ENCODE data around the gene CLDN20.

The CLDN20 gene

DNA sequence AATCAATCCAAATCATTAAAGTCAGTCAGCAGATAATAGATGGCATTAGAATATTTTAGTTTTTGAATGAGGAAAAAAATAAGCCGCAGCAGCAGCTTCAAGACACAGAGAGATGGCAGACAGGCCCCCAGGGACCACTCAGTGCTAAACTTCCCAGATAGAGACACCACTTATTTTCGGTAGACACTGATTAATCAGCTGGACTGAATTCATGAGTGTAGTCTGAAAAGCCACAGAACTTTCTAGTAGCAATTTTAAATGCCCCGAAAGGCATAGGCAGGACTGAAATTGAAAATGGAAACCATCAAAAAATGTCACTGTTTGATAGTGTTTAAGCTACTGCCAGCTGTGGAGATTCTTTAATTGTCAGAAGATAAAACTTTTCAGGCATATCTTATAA lies 3.1 kb upstream of the CLDN20 start:
- H2BK5ac ChIP-seq (ENCODE audit: low read length): no peak overlapping the region
- peaks cover 8% of the 10 kb centered on the region for H3K4me1 ChIP-seq (ENCODE audit: control insufficient read depth, low read depth, low read length)
- H3K4me2 ChIP-seq (ENCODE audit: low read length): no peak overlapping the region
- H2AK5ac ChIP-seq (ENCODE audit: low read length): no peak overlapping the region
- H3K4ac ChIP-seq (ENCODE audit: low read depth, low read length): no peak overlapping the region
- H3K23ac ChIP-seq (ENCODE audit: low read length): no peak overlapping the region
- DNase-seq: no peak
- no peaks in the 10 kb centered on the region for H3K79me2 ChIP-seq (ENCODE audit: control insufficient read depth, insufficient read depth, low read length)
- no peaks in the 10 kb centered on the region for H3K27me3 ChIP-seq (ENCODE audit: insufficient read depth, low read length, poor library complexity)
- H3K56ac ChIP-seq (ENCODE audit: low read length): no peak overlapping the region
- H4K5ac ChIP-seq (ENCODE audit: low read length): no peak overlapping the region
- H2BK120ac ChIP-seq (ENCODE audit: low read depth, low read length): no peak overlapping the region
- no CpG with 5 or more reads among the region's 3 CpGs for WGBS (ENCODE audit: extremely low coverage, insufficient coverage, low lambda C conversion rate)
- H3K36me3 ChIP-seq (ENCODE audit: control insufficient read depth, insufficient read depth, low read length): peaks cover 2% of the 10 kb centered on the region
- H3K79me1 ChIP-seq (ENCODE audit: low read length): peaks cover 3% of the 10 kb centered on the region
- H4K8ac ChIP-seq (ENCODE audit: low read depth, low read length): no peak overlapping the region
- H2BK15ac ChIP-seq (replicated peaks; ENCODE audit: low read depth): no peak overlapping the region
- no peak overlapping the region for H3K18ac ChIP-seq (ENCODE audit: low read length)
- no peak overlapping the region for H3K4me3 ChIP-seq (ENCODE audit: low read length)
- no peak overlapping the region for H3K27ac ChIP-seq (ENCODE audit: low read depth, low read length)
- no peak overlapping the region for H3K9ac ChIP-seq (ENCODE audit: low read length)

DNA sequence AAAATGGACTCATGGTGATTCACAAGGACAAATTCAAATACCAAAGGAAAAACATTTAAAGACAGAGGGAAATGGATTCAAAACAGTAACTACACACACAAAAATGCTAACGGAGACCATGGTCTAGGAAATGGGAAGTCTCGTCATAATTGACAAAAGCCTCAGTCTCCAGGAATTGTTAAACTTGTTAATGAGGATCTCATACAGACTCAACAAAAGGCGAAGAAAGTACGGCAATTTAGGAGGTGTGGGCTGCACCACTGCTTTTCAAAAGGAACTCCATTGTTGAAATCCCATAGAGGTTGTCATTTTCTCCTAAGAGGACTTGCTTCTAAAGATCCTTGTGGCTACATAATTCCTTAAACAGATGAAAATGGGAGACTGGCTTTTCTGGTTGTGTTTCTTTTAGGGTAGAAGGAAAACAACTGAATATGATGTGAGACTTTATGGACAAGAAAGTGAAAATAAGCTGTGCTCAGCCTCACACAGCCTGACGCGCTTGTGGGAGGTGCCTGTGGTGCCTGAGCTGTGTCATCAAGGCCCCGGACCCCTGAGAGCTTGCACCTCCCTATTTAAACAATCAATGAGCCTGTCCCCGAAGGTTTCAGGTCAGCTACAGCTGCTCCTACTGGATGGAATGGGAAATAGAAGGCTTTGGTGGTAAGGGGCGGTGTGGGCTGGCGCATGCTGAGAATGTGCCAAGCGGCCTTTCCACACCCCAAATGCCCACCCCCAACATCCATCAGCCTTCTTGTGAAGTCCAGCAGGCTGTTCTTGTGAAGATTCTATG lies 2.5 kb upstream of the CLDN20 start:
- no peak overlapping the region for H3K4me3 ChIP-seq (ENCODE audit: low read length)
- no peak overlapping the region for H3K9ac ChIP-seq (ENCODE audit: low read length)
- H3K79me2 ChIP-seq (ENCODE audit: control insufficient read depth, insufficient read depth, low read length): no peaks in the 10 kb centered on the region
- no peak overlapping the region for H3K4ac ChIP-seq (ENCODE audit: low read depth, low read length)
- no peak overlapping the region for H2BK5ac ChIP-seq (ENCODE audit: low read length)
- peak; percentile 84 for DNase-seq
- H2AK5ac ChIP-seq (ENCODE audit: low read length): no peak overlapping the region
- H3K23ac ChIP-seq (ENCODE audit: low read length): no peak overlapping the region
- H2BK15ac ChIP-seq (replicated peaks; ENCODE audit: low read depth): no peak overlapping the region
- peaks cover 8% of the 10 kb centered on the region for H3K4me1 ChIP-seq (ENCODE audit: control insufficient read depth, low read depth, low read length)
- H3K27ac ChIP-seq (ENCODE audit: low read depth, low read length): no peak overlapping the region
- H3K4me2 ChIP-seq (ENCODE audit: low read length): no peak overlapping the region
- no peak overlapping the region for H4K8ac ChIP-seq (ENCODE audit: low read depth, low read length)
- peaks cover 2% of the 10 kb centered on the region for H3K36me3 ChIP-seq (ENCODE audit: control insufficient read depth, insufficient read depth, low read length)
- no peak overlapping the region for H3K56ac ChIP-seq (ENCODE audit: low read length)
- no peak overlapping the region for H3K18ac ChIP-seq (ENCODE audit: low read length)
- WGBS (ENCODE audit: extremely low coverage, insufficient coverage, low lambda C conversion rate): no CpG with 5 or more reads among the region's 11 CpGs
- H2BK120ac ChIP-seq (ENCODE audit: low read depth, low read length): no peak overlapping the region
- peaks cover 3% of the 10 kb centered on the region for H3K79me1 ChIP-seq (ENCODE audit: low read length)
- H3K27me3 ChIP-seq (ENCODE audit: insufficient read depth, low read length, poor library complexity): no peaks in the 10 kb centered on the region
- H4K5ac ChIP-seq (ENCODE audit: low read length): no peak overlapping the region

DNA sequence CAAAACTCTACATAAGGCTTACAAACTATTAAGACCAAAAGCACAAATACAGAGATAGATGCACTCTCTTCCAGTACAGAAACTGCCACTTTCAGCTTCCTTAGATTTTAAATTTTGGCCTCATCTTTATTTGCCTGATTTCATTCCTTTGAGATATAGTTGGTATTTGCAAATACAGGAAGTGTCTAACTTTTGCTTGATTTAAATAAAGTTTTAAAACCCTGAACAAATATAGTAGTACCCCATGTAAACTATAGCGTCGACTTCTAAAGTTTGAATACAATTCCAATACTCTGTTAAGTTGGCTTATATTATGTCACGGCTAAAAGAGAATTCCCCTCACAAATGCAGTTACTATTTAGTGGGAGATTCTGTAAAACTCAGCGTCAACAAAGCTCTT lies 1.2 kb upstream of the CLDN20 start:
- Histone ChIP-seq H3K4me2 (ENCODE audit: low read length) (no peak overlapping the region), H2BK120ac (ENCODE audit: low read depth, low read length) (no peak overlapping the region), H3K27me3 (ENCODE audit: insufficient read depth, low read length, poor library complexity) (no peaks in the 10 kb centered on the region), H3K56ac (ENCODE audit: low read length) (no peak overlapping the region), H3K18ac (ENCODE audit: low read length) (no peak overlapping the region), H3K27ac (ENCODE audit: low read depth, low read length) (no peak overlapping the region), H3K23ac (ENCODE audit: low read length) (no peak overlapping the region), H2AK5ac (ENCODE audit: low read length) (no peak overlapping the region), H4K5ac (ENCODE audit: low read length) (no peak overlapping the region), H3K4ac (ENCODE audit: low read depth, low read length) (no peak overlapping the region), H3K9ac (ENCODE audit: low read length) (no peak overlapping the region), H3K36me3 (ENCODE audit: control insufficient read depth, insufficient read depth, low read length) (no peaks in the 10 kb centered on the region), H4K8ac (ENCODE audit: low read depth, low read length) (no peak overlapping the region), H3K79me2 (ENCODE audit: control insufficient read depth, insufficient read depth, low read length) (no peaks in the 10 kb centered on the region), H3K4me3 (ENCODE audit: low read length) (no peak overlapping the region), H2BK5ac (ENCODE audit: low read length) (no peak overlapping the region), H2BK15ac (replicated peaks; ENCODE audit: low read depth) (no peak overlapping the region), H3K79me1 (ENCODE audit: low read length) (peaks cover 3% of the 10 kb centered on the region), H3K4me1 (ENCODE audit: control insufficient read depth, low read depth, low read length) (peaks cover 8% of the 10 kb centered on the region)
- no CpG with 5 or more reads among the region's 4 CpGs for WGBS (ENCODE audit: extremely low coverage, insufficient coverage, low lambda C conversion rate)
- DNase-seq: no peak

DNA sequence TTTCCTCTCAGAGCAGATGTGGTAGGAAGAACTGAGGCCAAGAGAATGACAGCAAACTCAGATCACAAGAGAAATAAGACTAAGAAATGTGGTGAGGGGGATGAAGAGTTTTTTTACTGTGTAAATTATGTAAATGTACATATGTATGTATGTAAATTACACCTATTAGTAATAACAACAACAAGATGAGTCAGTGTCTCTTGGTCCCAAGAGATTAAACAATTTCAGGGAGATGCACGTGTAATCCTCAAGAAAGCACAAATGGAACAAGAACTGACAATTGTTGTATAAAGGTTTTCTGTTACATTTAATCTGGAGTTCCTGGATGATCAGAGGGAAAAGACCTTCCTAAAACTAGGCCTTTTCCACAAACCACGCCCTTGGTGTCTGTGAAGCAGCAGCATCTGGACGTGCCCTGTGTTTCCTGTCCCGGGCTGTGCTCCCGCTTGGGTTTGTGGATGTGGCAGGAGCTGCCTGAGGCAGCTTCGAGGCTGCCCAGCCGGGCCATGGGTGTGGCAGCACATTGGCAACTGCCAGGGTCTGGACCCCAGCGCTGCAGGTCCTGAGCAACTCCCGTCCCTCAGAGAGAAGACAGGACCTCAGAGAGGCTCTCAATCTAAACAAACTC lies 994 bp downstream of the CLDN20 start:
- no peak overlapping the region for H3K4me3 ChIP-seq (ENCODE audit: low read length)
- no peak overlapping the region for H3K4me2 ChIP-seq (ENCODE audit: low read length)
- H3K18ac ChIP-seq (ENCODE audit: low read length): no peak overlapping the region
- no peak overlapping the region for H2BK5ac ChIP-seq (ENCODE audit: low read length)
- H3K79me2 ChIP-seq (ENCODE audit: control insufficient read depth, insufficient read depth, low read length): no peaks in the 10 kb centered on the region
- WGBS (ENCODE audit: extremely low coverage, insufficient coverage, low lambda C conversion rate): no CpG with 5 or more reads among the region's 9 CpGs
- DNase-seq: no peak
- no peaks in the 10 kb centered on the region for H3K36me3 ChIP-seq (ENCODE audit: control insufficient read depth, insufficient read depth, low read length)
- H2AK5ac ChIP-seq (ENCODE audit: low read length): no peak overlapping the region
- no peak overlapping the region for H4K5ac ChIP-seq (ENCODE audit: low read length)
- no peak overlapping the region for H3K27ac ChIP-seq (ENCODE audit: low read depth, low read length)
- H4K8ac ChIP-seq (ENCODE audit: low read depth, low read length): no peak overlapping the region
- H3K56ac ChIP-seq (ENCODE audit: low read length): no peak overlapping the region
- no peak overlapping the region for H3K9ac ChIP-seq (ENCODE audit: low read length)
- no peak overlapping the region for H2BK120ac ChIP-seq (ENCODE audit: low read depth, low read length)
- no peaks in the 10 kb centered on the region for H3K27me3 ChIP-seq (ENCODE audit: insufficient read depth, low read length, poor library complexity)
- H2BK15ac ChIP-seq (replicated peaks; ENCODE audit: low read depth): no peak overlapping the region
- no peak overlapping the region for H3K4ac ChIP-seq (ENCODE audit: low read depth, low read length)
- peaks cover 8% of the 10 kb centered on the region for H3K4me1 ChIP-seq (ENCODE audit: control insufficient read depth, low read depth, low read length)
- no peak overlapping the region for H3K23ac ChIP-seq (ENCODE audit: low read length)
- H3K79me1 ChIP-seq (ENCODE audit: low read length): peaks cover 3% of the 10 kb centered on the region

DNA sequence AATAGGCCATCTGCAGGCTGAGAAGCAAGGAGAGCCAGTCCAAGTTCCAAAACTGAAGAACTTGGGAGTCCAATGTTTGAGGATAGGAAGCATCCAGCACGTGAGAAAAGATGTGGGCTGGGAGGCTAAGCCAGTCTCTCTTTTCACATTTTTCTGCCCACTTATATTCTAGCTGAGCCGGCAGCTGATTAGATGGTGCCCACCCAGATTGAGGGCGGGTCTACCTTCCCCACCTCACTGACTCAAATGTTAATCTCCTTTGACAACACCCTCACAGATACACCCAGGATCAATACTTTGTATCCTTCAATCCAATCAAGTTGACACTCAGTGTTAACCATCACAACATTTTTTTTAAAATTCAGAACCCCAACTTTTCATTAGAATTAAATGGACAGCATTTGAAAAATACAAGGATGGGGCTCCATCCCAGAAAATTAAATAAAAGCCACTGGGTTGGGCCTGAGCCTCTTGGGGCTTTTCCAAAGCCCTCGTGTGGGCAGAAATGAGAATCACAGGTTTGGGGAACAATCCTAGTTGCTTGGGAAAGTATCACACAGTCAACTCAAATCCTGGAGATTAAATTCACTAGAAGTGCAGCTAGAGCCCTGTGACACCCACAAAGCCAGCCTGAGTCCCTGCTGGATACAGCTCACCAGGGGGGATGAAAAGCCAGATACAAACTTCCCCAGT lies 2.2 kb downstream of the CLDN20 start:
- no CpG with 5 or more reads among the region's 4 CpGs for WGBS (ENCODE audit: extremely low coverage, insufficient coverage, low lambda C conversion rate)
- no peak overlapping the region for H3K27ac ChIP-seq (ENCODE audit: low read depth, low read length)
- no peaks in the 10 kb centered on the region for H3K79me2 ChIP-seq (ENCODE audit: control insufficient read depth, insufficient read depth, low read length)
- H2BK15ac ChIP-seq (replicated peaks; ENCODE audit: low read depth): no peak overlapping the region
- peak; percentile 49 for DNase-seq
- no peaks in the 10 kb centered on the region for H3K27me3 ChIP-seq (ENCODE audit: insufficient read depth, low read length, poor library complexity)
- no peak overlapping the region for H3K4ac ChIP-seq (ENCODE audit: low read depth, low read length)
- no peak overlapping the region for H3K4me2 ChIP-seq (ENCODE audit: low read length)
- no peak overlapping the region for H3K4me3 ChIP-seq (ENCODE audit: low read length)
- H4K8ac ChIP-seq (ENCODE audit: low read depth, low read length): no peak overlapping the region
- no peak overlapping the region for H2BK5ac ChIP-seq (ENCODE audit: low read length)
- H3K9ac ChIP-seq (ENCODE audit: low read length): no peak overlapping the region
- H3K56ac ChIP-seq (ENCODE audit: low read length): no peak overlapping the region
- no peak overlapping the region for H4K5ac ChIP-seq (ENCODE audit: low read length)
- no peaks in the 10 kb centered on the region for H3K36me3 ChIP-seq (ENCODE audit: control insufficient read depth, insufficient read depth, low read length)
- H3K4me1 ChIP-seq (ENCODE audit: control insufficient read depth, low read depth, low read length): peaks cover 7% of the 10 kb centered on the region
- H2BK120ac ChIP-seq (ENCODE audit: low read depth, low read length): no peak overlapping the region
- no peak overlapping the region for H3K18ac ChIP-seq (ENCODE audit: low read length)
- no peak overlapping the region for H2AK5ac ChIP-seq (ENCODE audit: low read length)
- no peak overlapping the region for H3K23ac ChIP-seq (ENCODE audit: low read length)
- peaks cover 3% of the 10 kb centered on the region for H3K79me1 ChIP-seq (ENCODE audit: low read length)
